Karpas-422 (cell line): Measurements from ENCODE around the gene THSD4. TPM values are rescaled to one million over a fixed set of nuclear protein-coding genes. Genes with fewer than 3 reads are reported as not detected.

ENCODE experiments used
- DNase-seq: peaks from one replicate; pipeline ENCODE4 v3.0.0-alpha.2; 2015
- H2AFZ ChIP-seq: fragments of 200-600 bp; sonication (generic); 2 replicates; pipeline ENCODE4 v1.6.1; 2014; ENCODE audit warnings: antibody characterized with exemption, low read length, mixed read lengths
- H3K27ac ChIP-seq: fragments of 200-600 bp; sonication (generic); 2 replicates; pipeline ENCODE4 v1.5.1; 2014; ENCODE audit warnings: mild to moderate bottlenecking, low read length, moderate library complexity
- H3K27me3 ChIP-seq: fragments of 200-600 bp; sonication (generic); 2 replicates; pipeline ENCODE4 v1.6.1; 2014; ENCODE audit warnings: low read length, mixed read lengths
- H3K36me3 ChIP-seq: fragments of 200-600 bp; sonication (generic); 2 replicates; pipeline ENCODE4 v1.6.1; 2014; ENCODE audit warnings: low read length, mixed read lengths; ENCODE audit not compliant: insufficient read depth
- H3K4me1 ChIP-seq: fragments of 200-600 bp; sonication (generic); 2 replicates; pipeline ENCODE4 v1.6.1; 2014; ENCODE audit warnings: mild to moderate bottlenecking, low read length, mixed read lengths
- H3K4me2 ChIP-seq: fragments of 200-600 bp; sonication (generic); 2 replicates; pipeline ENCODE4 v1.6.1; 2014; ENCODE audit warnings: low read length, low read depth, mild to moderate bottlenecking; ENCODE audit not compliant: poor library complexity, severe bottlenecking
- H3K4me3 ChIP-seq: fragments of 200-600 bp; sonication (generic); 2 replicates; pipeline ENCODE4 v1.5.1; 2014; ENCODE audit warnings: mild to moderate bottlenecking, antibody characterized with exemption, low read length, mixed read lengths
- H3K79me2 ChIP-seq: fragments of 200-600 bp; sonication (generic); 2 replicates; pipeline ENCODE4 v1.6.1; 2014; ENCODE audit warnings: mild to moderate bottlenecking, low read length, mixed read lengths
- H3K9ac ChIP-seq: fragments of 200-600 bp; sonication (generic); 2 replicates; pipeline ENCODE4 v1.6.0; 2014; ENCODE audit warnings: low read length
- H3K9me2 ChIP-seq: fragments of 200-600 bp; sonication (generic), shearing (Covaris generic); replicated peaks from 2 replicates; pipeline ENCODE4 v1.6.0; 2014; ENCODE audit warnings: mild to moderate bottlenecking, low read length, moderate library complexity; ENCODE audit not compliant: insufficient read depth
- H3K9me3 ChIP-seq: fragments of 300-700, 200-600 bp; sonication (generic); 2 replicates; pipeline ENCODE4 v1.6.1; 2014; ENCODE audit warnings: low read length, mixed read lengths
- H4K20me1 ChIP-seq: fragments of 200-600 bp; sonication (generic); 2 replicates; pipeline ENCODE4 v1.6.1; 2014; ENCODE audit warnings: mild to moderate bottlenecking, antibody characterized with exemption, low read length, low read depth; ENCODE audit not compliant: insufficient read depth
- total RNA-seq: library from RNA; depleted of rRNA; stranded (reverse); fragments of >200 nt; shearing (Covaris generic); gene quantifications from 2 replicates; pipeline ENCODE4 v1.2.3, GENCODE V29; 2014; ENCODE audit warnings: low replicate concordance; rRNA removed

The THSD4 gene
- 0.11 TPM in 1 of 2 replicates, not detected in the other for total RNA-seq

GRCh38 chr15:71114887-71115566, at the start of gene THSD4:
Gene THSD4, plus strand, starts transcription at chr15:71115471.
- Histone ChIP-seq H3K9me3 (no peaks in the 10 kb centered on the region), H3K4me2 (no peak within 1 kb of the TSS), H3K9me2 (no peaks in the 10 kb centered on the region), H3K27ac (no peak within 1 kb of the TSS), H3K27me3 (no peaks in the 10 kb centered on the region), H3K79me2 (no peaks in the 10 kb centered on the region), H4K20me1 (no peaks in the 10 kb centered on the region), H3K36me3 (no peaks in the 10 kb centered on the region), H3K4me1 (peaks cover 5% of the 10 kb centered on the region), H2AFZ (no peak within 1 kb of the TSS), H3K4me3 (no peak within 1 kb of the TSS), H3K9ac (no peak within 1 kb of the TSS)
- no peak for DNase-seq

GRCh38 chr15:71066983-71067382, 48.3 kb upstream of the THSD4 start:
- DNase-seq: no peak
- no peaks in the 10 kb centered on the region for H3K27me3 ChIP-seq
- no peaks in the 10 kb centered on the region for H3K79me2 ChIP-seq
- H3K9me2 ChIP-seq: no peaks in the 10 kb centered on the region
- H4K20me1 ChIP-seq: no peaks in the 10 kb centered on the region
- no peak overlapping the region for H3K4me2 ChIP-seq
- H3K36me3 ChIP-seq: no peaks in the 10 kb centered on the region
- H3K9ac ChIP-seq: no peak overlapping the region
- H3K4me1 ChIP-seq: no peaks in the 10 kb centered on the region
- H3K4me3 ChIP-seq: no peak overlapping the region
- H2AFZ ChIP-seq: no peak overlapping the region
- no peaks in the 10 kb centered on the region for H3K9me3 ChIP-seq
- no peak overlapping the region for H3K27ac ChIP-seq

- Histone ChIP-seq H3K9me3 (no peaks in the 10 kb centered on the region), H3K4me1 (no peaks in the 10 kb centered on the region), H3K4me2 (no peak overlapping the region), H3K79me2 (no peaks in the 10 kb centered on the region), H3K36me3 (no peaks in the 10 kb centered on the region), H3K27me3 (no peaks in the 10 kb centered on the region), H3K9ac (no peak overlapping the region), H3K9me2 (no peaks in the 10 kb centered on the region), H3K27ac (no peak overlapping the region), H3K4me3 (no peak overlapping the region), H4K20me1 (no peaks in the 10 kb centered on the region), H2AFZ (no peak overlapping the region)
- DNase-seq: no peak
These were observed 45.6 kb upstream of the THSD4 start for GRCh38 chr15:71069693-71070092.

- Histone ChIP-seq H3K9me3 (no peaks in the 10 kb centered on the region), H3K4me1 (no peaks in the 10 kb centered on the region), H3K9me2 (no peaks in the 10 kb centered on the region), H3K27ac (no peak overlapping the region), H3K27me3 (no peaks in the 10 kb centered on the region), H2AFZ (no peak overlapping the region), H4K20me1 (no peaks in the 10 kb centered on the region), H3K4me2 (no peak overlapping the region), H3K4me3 (no peak overlapping the region), H3K36me3 (no peaks in the 10 kb centered on the region), H3K79me2 (no peaks in the 10 kb centered on the region), H3K9ac (no peak overlapping the region)
- no peak for DNase-seq
These were observed 43.7 kb upstream of the THSD4 start for GRCh38 chr15:71071529-71071928.

GRCh38 chr15:71072423-71072822, 42.8 kb upstream of the THSD4 start:
- Histone ChIP-seq H3K27ac (no peak overlapping the region), H3K4me1 (no peaks in the 10 kb centered on the region), H3K27me3 (no peaks in the 10 kb centered on the region), H3K79me2 (no peaks in the 10 kb centered on the region), H4K20me1 (no peaks in the 10 kb centered on the region), H2AFZ (no peak overlapping the region), H3K36me3 (no peaks in the 10 kb centered on the region), H3K9ac (no peak overlapping the region), H3K4me2 (no peak overlapping the region), H3K9me2 (no peaks in the 10 kb centered on the region), H3K4me3 (no peak overlapping the region), H3K9me3 (no peaks in the 10 kb centered on the region)
- no peak for DNase-seq

- H2AFZ ChIP-seq: no peak overlapping the region
- no peak overlapping the region for H3K9ac ChIP-seq
- no peaks in the 10 kb centered on the region for H3K9me2 ChIP-seq
- no peaks in the 10 kb centered on the region for H3K4me1 ChIP-seq
- H3K9me3 ChIP-seq: no peaks in the 10 kb centered on the region
- no peaks in the 10 kb centered on the region for H4K20me1 ChIP-seq
- no peak overlapping the region for H3K27ac ChIP-seq
- H3K79me2 ChIP-seq: no peaks in the 10 kb centered on the region
- no peaks in the 10 kb centered on the region; the same call in 1 of the 2 replicates for H3K27me3 ChIP-seq
- H3K36me3 ChIP-seq: no peaks in the 10 kb centered on the region
- DNase-seq: no peak
- H3K4me3 ChIP-seq: no peak overlapping the region
- no peak overlapping the region for H3K4me2 ChIP-seq
These were observed 36.6 kb upstream of the THSD4 start for GRCh38 chr15:71078506-71079207.

- Histone ChIP-seq H3K36me3 (no peaks in the 10 kb centered on the region), H3K4me3 (no peak overlapping the region), H3K79me2 (no peaks in the 10 kb centered on the region), H3K4me2 (no peak overlapping the region), H3K4me1 (no peaks in the 10 kb centered on the region), H3K9me3 (no peaks in the 10 kb centered on the region), H3K27me3 (no peaks in the 10 kb centered on the region; the same call in 1 of the 2 replicates), H3K9ac (no peak overlapping the region), H2AFZ (no peak overlapping the region), H4K20me1 (no peaks in the 10 kb centered on the region), H3K27ac (no peak overlapping the region), H3K9me2 (no peaks in the 10 kb centered on the region)
- no peak for DNase-seq
These were observed 35.8 kb upstream of the THSD4 start for GRCh38 chr15:71079208-71080044.

GRCh38 chr15:71080166-71080565, 35.1 kb upstream of the THSD4 start:
- Histone ChIP-seq H3K36me3 (no peaks in the 10 kb centered on the region), H3K27me3 (no peaks in the 10 kb centered on the region; the same call in 1 of the 2 replicates), H4K20me1 (no peaks in the 10 kb centered on the region), H3K79me2 (no peaks in the 10 kb centered on the region), H3K9ac (no peak overlapping the region), H3K4me1 (no peaks in the 10 kb centered on the region), H3K4me2 (no peak overlapping the region), H3K4me3 (no peak overlapping the region), H3K9me3 (no peaks in the 10 kb centered on the region), H2AFZ (no peak overlapping the region), H3K27ac (no peak overlapping the region), H3K9me2 (no peaks in the 10 kb centered on the region)
- no peak for DNase-seq
